Mesenchymal stem cell (in vitro differentiated cells and primary cell): ENCODE measurements around the gene RUNX1.
A peak's percentile ranks its signal among the peaks of the same experiment; 100 is the strongest.

ENCODE experiments used
- DNase-seq: peaks from one replicate; pipeline ENCODE4 v3.0.0-alpha.2; 2013
- H2AFZ ChIP-seq: one replicate; pipeline ENCODE4 v1.6.1; 2013; ENCODE audit warnings: low read depth, mild to moderate bottlenecking, control low read depth, inconsistent platforms, low read length, moderate library complexity
- H2AK5ac ChIP-seq: 2 replicates; pipeline ENCODE4 v1.6.1; 2013; ENCODE audit warnings: low read length, moderate library complexity, mild to moderate bottlenecking, inconsistent platforms; ENCODE audit not compliant: severe bottlenecking
- H2BK120ac ChIP-seq: one replicate; pipeline ENCODE4 v1.6.1; 2013; ENCODE audit warnings: low read depth, mild to moderate bottlenecking, inconsistent platforms, low read length, moderate library complexity
- H2BK12ac ChIP-seq, 2 experiments: one replicate each; pipeline ENCODE4 v1.6.1; 2013; ENCODE audit warnings: inconsistent platforms in 2 of 2, low read length in 2 of 2, mild to moderate bottlenecking in 2 of 2, moderate library complexity in 2 of 2, control low read depth in 1 of 2
- H2BK15ac ChIP-seq: one replicate; pipeline ENCODE4 v1.6.1; 2013; ENCODE audit warnings: mild to moderate bottlenecking, low read depth, inconsistent platforms; ENCODE audit not compliant: poor library complexity, severe bottlenecking
- H2BK5ac ChIP-seq: 2 replicates; pipeline ENCODE4 v1.6.1; 2013; ENCODE audit warnings: low read depth, mild to moderate bottlenecking, low read length, control low read depth, inconsistent platforms; ENCODE audit not compliant: poor library complexity, severe bottlenecking
- H3K14ac ChIP-seq, 2 experiments: one replicate each; pipeline ENCODE4 v1.6.1; 2013; ENCODE audit warnings: inconsistent platforms in 2 of 2, low read length in 2 of 2, control low read depth in 1 of 2, mild to moderate bottlenecking in 1 of 2, moderate library complexity in 1 of 2
- H3K18ac ChIP-seq, 2 experiments: one replicate each; pipeline ENCODE4 v1.6.1; 2013; ENCODE audit warnings: inconsistent platforms in 2 of 2, low read length in 2 of 2, control low read depth in 1 of 2, low read depth in 1 of 2, mild to moderate bottlenecking in 1 of 2
- H3K23ac ChIP-seq, 2 experiments: one replicate each; pipeline ENCODE4 v1.6.1; 2013; ENCODE audit warnings: inconsistent platforms in 2 of 2, low read length in 2 of 2, mild to moderate bottlenecking in 2 of 2, moderate library complexity in 2 of 2, control low read depth in 1 of 2
- H3K27ac ChIP-seq: 2 replicates; pipeline ENCODE4 v1.5.1; 2013; ENCODE audit warnings: mild to moderate bottlenecking, moderate library complexity, low read length, control low read depth, inconsistent platforms; ENCODE audit not compliant: poor library complexity, severe bottlenecking
- H3K27me3 ChIP-seq, 2 experiments: 2 replicates each; pipeline versions ENCODE4 v1.6.1 to v1.7.0; 2013; ENCODE audit warnings: low read length in 2 of 2, mild to moderate bottlenecking in 2 of 2, moderate library complexity in 2 of 2, control low read depth in 1 of 2, inconsistent platforms in 1 of 2; ENCODE audit not compliant: control insufficient read depth in 1 of 2, insufficient read depth in 1 of 2
- H3K36me3 ChIP-seq, 2 experiments: 2 replicates each; pipeline versions ENCODE4 v1.6.1 to v1.7.0; 2013; ENCODE audit warnings: low read length in 2 of 2, control low read depth in 1 of 2, inconsistent platforms in 1 of 2, low read depth in 1 of 2, mild to moderate bottlenecking in 1 of 2; ENCODE audit not compliant: insufficient read depth in 2 of 2, control insufficient read depth in 1 of 2
- H3K4ac ChIP-seq, 2 experiments: one replicate each; pipeline ENCODE4 v1.6.1; 2013; ENCODE audit warnings: inconsistent platforms in 2 of 2, low read length in 2 of 2, mild to moderate bottlenecking in 2 of 2, moderate library complexity in 2 of 2, control low read depth in 1 of 2, low read depth in 1 of 2
- H3K4me1 ChIP-seq: 2 replicates; pipeline ENCODE4 v1.6.1; 2013; ENCODE audit warnings: low read depth, low read length, control low read depth; ENCODE audit not compliant: control insufficient read depth, insufficient read depth
- H3K4me2 ChIP-seq: 2 replicates; pipeline ENCODE4 v1.6.1; 2013; ENCODE audit warnings: low read length, mild to moderate bottlenecking, inconsistent platforms; ENCODE audit not compliant: poor library complexity, severe bottlenecking
- H3K4me3 ChIP-seq, 2 experiments: 2 replicates each; pipeline versions ENCODE4 v1.5.1 to v1.7.0; 2013; ENCODE audit warnings: low read length in 2 of 2, mild to moderate bottlenecking in 2 of 2, control low read depth in 1 of 2, low read depth in 1 of 2; ENCODE audit not compliant: insufficient read depth in 1 of 2
- H3K79me1 ChIP-seq: replicated peaks from 2 replicates; pipeline ENCODE4 v1.6.1; 2013; ENCODE audit warnings: mild to moderate bottlenecking, control low read depth, low read length, inconsistent platforms; ENCODE audit not compliant: poor library complexity, severe bottlenecking
- H3K9ac ChIP-seq: 2 replicates; pipeline ENCODE4 v1.7.0; 2013; ENCODE audit warnings: mild to moderate bottlenecking, low read length, moderate library complexity
- H3K9me3 ChIP-seq: 2 replicates; pipeline ENCODE4 v1.7.0; 2013; ENCODE audit warnings: mild to moderate bottlenecking, low read length; ENCODE audit not compliant: control insufficient read depth
- H4K8ac ChIP-seq: one replicate; pipeline ENCODE4 v1.6.1; 2013; ENCODE audit warnings: inconsistent platforms, mild to moderate bottlenecking, low read length, moderate library complexity
- H4K91ac ChIP-seq: one replicate; pipeline ENCODE4 v1.6.1; 2013; ENCODE audit warnings: mild to moderate bottlenecking, low read length, inconsistent platforms
- WGBS: methylation state at CpG from one replicate; pipeline ENCODE4 v1.1.7; 2013; ENCODE audit warnings: mixed read lengths; 5-methylcytosine and 5-hydroxymethylcytosine counted together

Gene RUNX1

DNA sequence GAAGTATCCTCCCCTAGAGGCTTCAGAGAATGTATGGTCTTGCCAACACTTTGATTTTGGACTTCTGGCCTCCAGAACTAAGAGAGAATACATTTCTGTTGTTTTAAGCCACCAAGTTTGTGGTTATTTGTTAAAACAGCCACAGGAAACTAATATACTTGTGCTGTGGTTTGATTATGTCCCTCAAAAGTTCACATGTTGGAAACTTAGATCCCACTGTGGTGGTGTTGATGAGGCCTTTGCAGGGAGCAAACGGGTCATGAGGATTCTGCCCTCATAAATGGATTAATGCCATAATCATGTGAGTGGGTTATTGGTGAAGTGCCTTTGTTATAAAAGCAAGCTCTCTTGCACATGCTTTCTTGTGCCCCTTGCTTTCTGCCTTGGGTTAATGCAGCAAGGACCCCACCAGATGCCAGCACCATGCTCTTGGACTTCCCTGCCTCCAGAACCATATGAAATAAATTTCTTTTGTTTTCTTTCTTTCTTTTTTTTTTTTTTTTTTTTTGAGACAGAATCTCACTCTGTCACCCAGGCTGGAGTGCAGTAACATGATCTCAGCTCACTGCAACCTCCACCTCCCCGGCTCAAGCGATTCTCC lies 223.1 kb downstream of the RUNX1 start:
- no peak overlapping the region for H2BK5ac ChIP-seq
- peaks cover 19% of the 10 kb centered on the region for H3K79me1 ChIP-seq
- H4K8ac ChIP-seq = no peak overlapping the region
- no peak overlapping the region for H3K4ac ChIP-seq
- no peak overlapping the region for H3K9ac ChIP-seq
- H2BK120ac ChIP-seq = no peak overlapping the region
- H3K4me1 ChIP-seq = peaks cover 2% of the 10 kb centered on the region
- H3K23ac ChIP-seq = no peak overlapping the region
- H3K18ac ChIP-seq = no peak overlapping the region
- no peak overlapping the region for H3K27ac ChIP-seq
- H3K27me3 ChIP-seq = no peaks in the 10 kb centered on the region
- no peak overlapping the region for H3K14ac ChIP-seq
- H4K91ac ChIP-seq = no peak overlapping the region
- H2BK12ac ChIP-seq = no peak overlapping the region
- H3K36me3 ChIP-seq = peaks cover 7 to 95% of the 10 kb centered on the region in 2 experiments
- H3K4me2 ChIP-seq = no peak overlapping the region
- 94% methylated on average over 3 of the region's 3 CpGs for WGBS
- no peak overlapping the region for H2AFZ ChIP-seq
- no peaks in the 10 kb centered on the region for H3K9me3 ChIP-seq
- DNase-seq = no peak
- H2BK15ac ChIP-seq = no peak overlapping the region
- no peak overlapping the region for H2AK5ac ChIP-seq
- H3K4me3 ChIP-seq = no peak overlapping the region

- Histone ChIP-seq H3K14ac (no peak overlapping the region), H3K4ac (no peak overlapping the region), H3K27ac (no peak overlapping the region), H2BK12ac (no peak overlapping the region), H2BK5ac (no peak overlapping the region), H2AK5ac (no peak overlapping the region), H4K91ac (no peak overlapping the region), H2BK120ac (no peak overlapping the region), H3K4me1 (peaks cover 2% of the 10 kb centered on the region), H3K4me2 (no peak overlapping the region), H3K9me3 (no peaks in the 10 kb centered on the region), H3K4me3 (no peak overlapping the region), H3K79me1 (peaks cover 19% of the 10 kb centered on the region), H3K36me3 (peaks cover 10 to 95% of the 10 kb centered on the region in 2 experiments), H3K23ac (no peak overlapping the region), H3K9ac (no peak overlapping the region), H4K8ac (no peak overlapping the region), H3K18ac (no peak overlapping the region), H3K27me3 (no peaks in the 10 kb centered on the region), H2AFZ (no peak overlapping the region), H2BK15ac (no peak overlapping the region)
- no peak for DNase-seq
- WGBS = 100% methylated on average over 1 of the region's 3 CpGs
Measured at GRCh38 chr21:34825101-34825500, 224.0 kb downstream of the RUNX1 start.

- Histone ChIP-seq H3K79me1 (peaks cover 26% of the 10 kb centered on the region), H2BK12ac (no peak overlapping the region), H3K27me3 (no peaks in the 10 kb centered on the region), H3K4me2 (no peak overlapping the region), H2BK120ac (no peak overlapping the region), H3K14ac (no peak overlapping the region), H2BK5ac (no peak overlapping the region), H2BK15ac (no peak overlapping the region), H3K4ac (no peak overlapping the region), H4K8ac (no peak overlapping the region), H2AK5ac (no peak overlapping the region), H3K36me3 (peaks cover 17 to 95% of the 10 kb centered on the region in 2 experiments), H2AFZ (no peak overlapping the region), H3K23ac (no peak overlapping the region), H3K4me3 (no peak overlapping the region), H3K9ac (no peak overlapping the region), H3K9me3 (no peaks in the 10 kb centered on the region), H3K4me1 (peaks cover 5% of the 10 kb centered on the region), H4K91ac (no peak overlapping the region), H3K18ac (no peak overlapping the region), H3K27ac (no peak overlapping the region)
- WGBS = no CpG with 5 or more reads among the region's 1 CpG
- DNase-seq = no peak
Measured at GRCh38 chr21:34824314-34824713, 224.8 kb downstream of the RUNX1 start.

GRCh38 chr21:34822942-34823341 lies 226.2 kb downstream of the RUNX1 start:
- H3K14ac ChIP-seq = no peak overlapping the region
- H2BK5ac ChIP-seq = no peak overlapping the region
- no peak overlapping the region for H3K4me2 ChIP-seq
- H2AFZ ChIP-seq = no peak overlapping the region
- H3K27me3 ChIP-seq = no peaks in the 10 kb centered on the region
- peaks cover 24 to 95% of the 10 kb centered on the region in 2 experiments for H3K36me3 ChIP-seq
- H3K27ac ChIP-seq = no peak overlapping the region
- H2BK12ac ChIP-seq = no peak overlapping the region
- H3K4me3 ChIP-seq = no peak overlapping the region
- H3K23ac ChIP-seq = no peak overlapping the region
- no peak overlapping the region for H2BK15ac ChIP-seq
- no peak overlapping the region for H4K91ac ChIP-seq
- no peak overlapping the region for H4K8ac ChIP-seq
- no peak overlapping the region for H2AK5ac ChIP-seq
- H3K4me1 ChIP-seq = peaks cover 5% of the 10 kb centered on the region
- no peaks in the 10 kb centered on the region for H3K9me3 ChIP-seq
- H3K9ac ChIP-seq = no peak overlapping the region
- H3K79me1 ChIP-seq = peaks cover 30% of the 10 kb centered on the region
- 85% methylated on average over 6 of the region's 6 CpGs for WGBS
- H3K18ac ChIP-seq = no peak overlapping the region
- no peak overlapping the region for H3K4ac ChIP-seq
- peak; percentile 66 for DNase-seq
- no peak overlapping the region for H2BK120ac ChIP-seq
